ENCODE measurements around the gene BRWD1. TPM values are rescaled to one million over a fixed set of nuclear protein-coding genes. Genes with fewer than 3 reads are reported as not detected.
"Not testable (repeated sequence)": the region's sequence is repeated elsewhere in the genome, so short reads cannot be mapped to it uniquely, and the experiment has no call there.

The BRWD1 gene
- total RNA-seq, 2 experiments from 2014 or later = 39.5 to 45.3 TPM

- Mint-ChIP-seq H3K9me3 (no peaks in the 10 kb centered on the region), H3K27ac (no peak overlapping the region), H3K36me3 (ENCODE audit: low read depth) (peaks cover 67% of the 10 kb centered on the region), H3K4me1 (peaks cover 2% of the 10 kb centered on the region), H3K4me3 (no peak overlapping the region), H3K27me3 (no peaks in the 10 kb centered on the region)
- ChIA-PET POLR2A (interaction anchor here (0.5 to 1.5 kb wide), 2 partner anchors 49 to 172 kb away, joined by 3 to 5 read pairs; partner anchors contain the start of gene PSMG1), CTCF (no interaction called here)
- no peak for DNase-seq
Measured at GRCh38 chr21:39232861-39233291, 80.6 kb downstream of the BRWD1 start.

GRCh38 chr21:39224930-39225329 lies 88.5 kb downstream of the BRWD1 start:
- ChIA-PET CTCF (no interaction called here), POLR2A (no interaction called here)
- Mint-ChIP-seq H3K4me3 (no peak overlapping the region), H3K27me3 (no peaks in the 10 kb centered on the region), H3K9me3 (no peaks in the 10 kb centered on the region), H3K4me1 (peaks cover 8% of the 10 kb centered on the region), H3K27ac (no peak overlapping the region), H3K36me3 (ENCODE audit: low read depth) (peaks cover 67% of the 10 kb centered on the region)
- DNase-seq = no peak

GRCh38 chr21:39221997-39222486 lies 91.4 kb downstream of the BRWD1 start:
- ChIA-PET POLR2A (no interaction called here), CTCF (no interaction called here)
- no peaks in the 10 kb centered on the region for H3K27me3 Mint-ChIP-seq
- DNase-seq = no peak
- no peaks in the 10 kb centered on the region for H3K9me3 Mint-ChIP-seq
- H3K36me3 Mint-ChIP-seq (ENCODE audit: low read depth) = peaks cover 64% of the 10 kb centered on the region
- peaks cover 11% of the 10 kb centered on the region for H3K4me1 Mint-ChIP-seq
- H3K27ac Mint-ChIP-seq = no peak overlapping the region
- no peak overlapping the region for H3K4me3 Mint-ChIP-seq

- H3K4me3 Mint-ChIP-seq = no peak overlapping the region
- POLR2A ChIA-PET = no interaction called here
- CTCF ChIA-PET = no interaction called here
- DNase-seq = no peak
- H3K27ac Mint-ChIP-seq = no peak overlapping the region
- no peaks in the 10 kb centered on the region for H3K9me3 Mint-ChIP-seq
- H3K4me1 Mint-ChIP-seq = peaks cover 11% of the 10 kb centered on the region
- H3K27me3 Mint-ChIP-seq = no peaks in the 10 kb centered on the region
- H3K36me3 Mint-ChIP-seq (ENCODE audit: low read depth) = peaks cover 62% of the 10 kb centered on the region
Measured at GRCh38 chr21:39221282-39221996, 92.0 kb downstream of the BRWD1 start.

- DNase-seq, POLR2A ChIA-PET, CTCF ChIA-PET, H3K27me3 Mint-ChIP-seq, H3K4me3 Mint-ChIP-seq, H3K27ac Mint-ChIP-seq, H3K9me3 Mint-ChIP-seq: not testable (repeated sequence)
- Mint-ChIP-seq H3K36me3 (ENCODE audit: low read depth) (peaks cover 59% of the 10 kb centered on the region), H3K4me1 (peaks cover 11% of the 10 kb centered on the region)
Measured at GRCh38 chr21:39220875-39221274, 92.6 kb downstream of the BRWD1 start.

GRCh38 chr21:39220150-39220549 lies 93.3 kb downstream of the BRWD1 start:
- ChIA-PET CTCF (no interaction called here), POLR2A (no interaction called here)
- peaks cover 59% of the 10 kb centered on the region for H3K36me3 Mint-ChIP-seq (ENCODE audit: low read depth)
- no peaks in the 10 kb centered on the region for H3K27me3 Mint-ChIP-seq
- H3K9me3 Mint-ChIP-seq = no peaks in the 10 kb centered on the region
- peaks cover 10% of the 10 kb centered on the region for H3K4me1 Mint-ChIP-seq
- H3K4me3 Mint-ChIP-seq = no peak overlapping the region
- no peak overlapping the region for H3K27ac Mint-ChIP-seq
- no peak for DNase-seq

- Mint-ChIP-seq H3K27ac (no peak overlapping the region), H3K27me3 (no peaks in the 10 kb centered on the region), H3K36me3 (ENCODE audit: low read depth) (peaks cover 54% of the 10 kb centered on the region), H3K9me3 (no peaks in the 10 kb centered on the region), H3K4me1 (peaks cover 3% of the 10 kb centered on the region), H3K4me3 (no peak overlapping the region)
- CTCF ChIA-PET = no interaction called here
- POLR2A ChIA-PET = interaction anchor here (0.8 to 0.9 kb wide), 3 partner anchors 14 to 132 kb away, joined by 3 to 4 read pairs (median 3); no protein-coding TSS in a partner anchor
- DNase-seq = no peak
Measured at GRCh38 chr21:39218082-39218409, 95.4 kb downstream of the BRWD1 start.

GRCh38 chr21:39217356-39218081 lies 95.9 kb downstream of the BRWD1 start:
- Mint-ChIP-seq H3K27ac (no peak overlapping the region), H3K4me1 (peaks cover 3% of the 10 kb centered on the region), H3K4me3 (no peak overlapping the region), H3K27me3 (no peaks in the 10 kb centered on the region), H3K9me3 (no peaks in the 10 kb centered on the region), H3K36me3 (ENCODE audit: low read depth) (peaks cover 49% of the 10 kb centered on the region)
- ChIA-PET CTCF (no interaction called here), POLR2A (interaction anchor here (0.8 kb wide), 2 partner anchors 14 to 83 kb away, joined by 3 to 4 read pairs; no protein-coding TSS in a partner anchor)
- DNase-seq = no peak

GRCh38 chr21:39216290-39216689 lies 97.1 kb downstream of the BRWD1 start:
- Mint-ChIP-seq H3K9me3 (no peaks in the 10 kb centered on the region), H3K36me3 (ENCODE audit: low read depth) (peaks cover 47% of the 10 kb centered on the region), H3K27ac (no peak overlapping the region), H3K27me3 (no peaks in the 10 kb centered on the region), H3K4me3 (no peak overlapping the region), H3K4me1 (peaks cover 3% of the 10 kb centered on the region)
- CTCF ChIA-PET = no interaction called here
- DNase-seq = no peak
- POLR2A ChIA-PET = no interaction called here

- CTCF ChIA-PET = no interaction called here
Measured at GRCh38 chr21:39215078-39215477, 98.4 kb downstream of the BRWD1 start.

GRCh38 chr21:39209334-39209688 lies 104.1 kb downstream of the BRWD1 start:
- Mint-ChIP-seq H3K4me3 (no peak overlapping the region), H3K27me3 (no peaks in the 10 kb centered on the region), H3K36me3 (ENCODE audit: low read depth) (peaks cover 61% of the 10 kb centered on the region), H3K4me1 (peaks cover 2% of the 10 kb centered on the region), H3K27ac (no peak overlapping the region), H3K9me3 (no peaks in the 10 kb centered on the region)
- DNase-seq = no peak
- POLR2A ChIA-PET = no interaction called here
- CTCF ChIA-PET = no interaction called here

More at GRCh38 chr21:39215078-39215477, 98.4 kb downstream of the BRWD1 start:
- H3K36me3 Mint-ChIP-seq (ENCODE audit: low read depth) = peaks cover 53% of the 10 kb centered on the region
- H3K4me3 Mint-ChIP-seq = no peak overlapping the region
- no peak overlapping the region for H3K27ac Mint-ChIP-seq
- POLR2A ChIA-PET = interaction anchor here (0.9 kb wide), 1 partner anchor 25 kb away, joined by 3 read pairs; no protein-coding TSS in a partner anchor
- DNase-seq = no peak
- no peaks in the 10 kb centered on the region for H3K9me3 Mint-ChIP-seq
- H3K27me3 Mint-ChIP-seq = no peaks in the 10 kb centered on the region
- H3K4me1 Mint-ChIP-seq = peaks cover 3% of the 10 kb centered on the region

GRCh38 chr21:39208624-39209333 lies 104.7 kb downstream of the BRWD1 start:
- Mint-ChIP-seq H3K27me3 (no peaks in the 10 kb centered on the region), H3K4me3 (no peak overlapping the region), H3K4me1 (peaks cover 2% of the 10 kb centered on the region), H3K36me3 (ENCODE audit: low read depth) (peaks cover 56% of the 10 kb centered on the region), H3K9me3 (no peaks in the 10 kb centered on the region), H3K27ac (no peak overlapping the region)
- no peak for DNase-seq
- POLR2A ChIA-PET = no interaction called here
- CTCF ChIA-PET = no interaction called here

GRCh38 chr21:39204134-39204533 lies 109.3 kb downstream of the BRWD1 start:
- POLR2A ChIA-PET = interaction anchor here (1.1 kb wide), 1 partner anchor 14 kb away, joined by 3 read pairs; no protein-coding TSS in a partner anchor
- no peak for DNase-seq
- Mint-ChIP-seq H3K9me3 (no peaks in the 10 kb centered on the region), H3K4me3 (no peak overlapping the region), H3K27me3 (no peaks in the 10 kb centered on the region), H3K4me1 (peaks cover 2% of the 10 kb centered on the region), H3K27ac (no peak overlapping the region), H3K36me3 (ENCODE audit: low read depth) (peaks cover 52% of the 10 kb centered on the region)
- CTCF ChIA-PET = no interaction called here

Measured in activated CD4-positive, alpha-beta memory T cell treated with anti-CD3 and anti-CD28 coated beads, Interleukin-2, amount 10 ng/mL, durations not matched to agents 7 days and 5 days (primary cell).